Measurements from ENCODE around the gene BRI3.
A peak's percentile ranks its signal among the peaks of the same experiment; 100 is the strongest.

BRI3 gene

DNA sequence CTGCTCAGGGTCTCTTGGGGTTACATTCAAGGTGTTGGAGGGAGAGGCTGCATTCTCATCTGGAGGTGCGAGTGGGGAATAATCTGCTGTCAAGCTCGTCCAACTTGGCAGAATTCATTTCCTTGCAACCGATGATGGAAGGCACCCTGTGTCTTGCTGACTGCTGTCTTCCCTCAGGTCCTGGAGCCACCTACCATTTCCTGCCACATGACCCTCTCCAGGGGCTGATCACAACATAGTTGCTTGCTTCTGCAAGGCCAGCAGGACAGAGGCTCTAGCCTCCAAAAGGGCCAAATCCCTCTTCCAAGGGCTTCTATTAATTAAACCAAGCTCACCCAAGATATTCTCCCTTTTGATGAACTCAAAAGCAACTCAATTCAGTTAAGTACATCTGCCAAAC, 14.2 kb upstream of the BRI3 start:
- no peak for DNase-seq (ENCODE audit: low read depth)
- TF ChIP-seq, protein P1, sequence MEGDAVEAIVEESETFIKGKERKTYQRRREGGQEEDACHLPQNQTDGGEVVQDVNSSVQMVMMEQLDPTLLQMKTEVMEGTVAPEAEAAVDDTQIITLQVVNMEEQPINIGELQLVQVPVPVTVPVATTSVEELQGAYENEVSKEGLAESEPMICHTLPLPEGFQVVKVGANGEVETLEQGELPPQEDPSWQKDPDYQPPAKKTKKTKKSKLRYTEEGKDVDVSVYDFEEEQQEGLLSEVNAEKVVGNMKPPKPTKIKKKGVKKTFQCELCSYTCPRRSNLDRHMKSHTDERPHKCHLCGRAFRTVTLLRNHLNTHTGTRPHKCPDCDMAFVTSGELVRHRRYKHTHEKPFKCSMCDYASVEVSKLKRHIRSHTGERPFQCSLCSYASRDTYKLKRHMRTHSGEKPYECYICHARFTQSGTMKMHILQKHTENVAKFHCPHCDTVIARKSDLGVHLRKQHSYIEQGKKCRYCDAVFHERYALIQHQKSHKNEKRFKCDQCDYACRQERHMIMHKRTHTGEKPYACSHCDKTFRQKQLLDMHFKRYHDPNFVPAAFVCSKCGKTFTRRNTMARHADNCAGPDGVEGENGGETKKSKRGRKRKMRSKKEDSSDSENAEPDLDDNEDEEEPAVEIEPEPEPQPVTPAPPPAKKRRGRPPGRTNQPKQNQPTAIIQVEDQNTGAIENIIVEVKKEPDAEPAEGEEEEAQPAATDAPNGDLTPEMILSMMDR (conservative IDR thresholded peaks at IDR 0.05; ENCODE audit: low read length): no peak
- H3K4me3 ChIP-seq (ENCODE audit: low read length): no peak overlapping the region

DNA sequence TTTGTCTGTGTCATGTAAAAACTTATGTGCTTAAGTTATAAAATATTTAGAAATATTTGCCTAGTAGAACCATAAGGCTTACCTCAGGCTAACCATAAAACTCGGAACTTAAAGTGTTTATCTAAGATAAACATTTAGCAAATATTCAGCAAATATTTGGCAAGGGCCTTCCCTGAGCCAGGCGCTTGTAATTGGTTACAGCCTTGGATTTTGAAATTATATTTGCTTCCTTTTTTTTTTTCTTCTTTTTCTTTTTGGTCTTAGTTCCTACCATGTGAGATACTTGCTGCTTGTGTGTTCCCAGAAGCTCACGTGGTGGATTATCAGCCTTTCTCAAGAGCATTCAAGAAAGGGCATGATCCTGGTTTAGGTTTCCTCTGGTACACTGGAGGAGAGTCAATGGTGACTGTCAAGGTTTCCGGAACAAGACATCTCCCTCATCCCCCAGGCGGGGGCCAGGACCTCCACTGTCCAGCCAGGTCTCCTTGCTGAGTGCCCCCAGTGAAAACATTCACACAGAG, 5.2 kb upstream of the BRI3 start:
- DNase-seq (ENCODE audit: low read depth): peak; percentile 80
- TF ChIP-seq, protein P1 (conservative IDR thresholded peaks at IDR 0.05; ENCODE audit: low read length): no peak
- no peak overlapping the region for H3K4me3 ChIP-seq (ENCODE audit: low read length)

GRCh38 chr7:98278408-98278807, 3.1 kb upstream of the BRI3 start:
- no peak for DNase-seq (ENCODE audit: low read depth)
- H3K4me3 ChIP-seq (ENCODE audit: low read length): no peak overlapping the region
- TF ChIP-seq, protein P1 (conservative IDR thresholded peaks at IDR 0.05; ENCODE audit: low read length): no peak

DNA sequence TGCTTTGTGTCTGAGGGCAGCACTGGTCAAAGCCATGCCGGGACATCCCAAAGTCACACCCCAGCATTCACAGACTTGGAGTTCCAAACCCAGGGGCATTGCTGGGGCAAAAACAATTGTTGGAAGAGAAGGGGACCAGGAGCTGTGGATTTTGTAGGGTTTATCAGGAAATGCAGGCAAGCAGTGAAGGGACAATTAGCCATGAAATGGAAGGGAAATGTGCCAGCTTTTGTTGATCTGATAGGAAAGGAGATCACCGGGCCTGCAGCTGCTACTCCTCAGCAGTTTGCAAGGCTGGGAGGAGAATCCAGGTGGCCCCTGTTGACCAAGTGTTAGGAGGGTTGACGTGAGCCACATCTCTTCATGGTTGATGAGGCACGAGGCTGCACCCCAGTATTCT, 2.5 kb upstream of the BRI3 start:
- TF ChIP-seq, protein P1 (conservative IDR thresholded peaks at IDR 0.05; ENCODE audit: low read length): no peak
- DNase-seq (ENCODE audit: low read depth): no peak
- H3K4me3 ChIP-seq (ENCODE audit: low read length): no peak overlapping the region

- TF ChIP-seq, protein P1 (conservative IDR thresholded peaks at IDR 0.05; ENCODE audit: low read length): no peak
- no peak for DNase-seq (ENCODE audit: low read depth)
- no peak overlapping the region for H3K4me3 ChIP-seq (ENCODE audit: low read length)
These were observed 1.2 kb upstream of the BRI3 start for GRCh38 chr7:98280296-98280695.

DNA sequence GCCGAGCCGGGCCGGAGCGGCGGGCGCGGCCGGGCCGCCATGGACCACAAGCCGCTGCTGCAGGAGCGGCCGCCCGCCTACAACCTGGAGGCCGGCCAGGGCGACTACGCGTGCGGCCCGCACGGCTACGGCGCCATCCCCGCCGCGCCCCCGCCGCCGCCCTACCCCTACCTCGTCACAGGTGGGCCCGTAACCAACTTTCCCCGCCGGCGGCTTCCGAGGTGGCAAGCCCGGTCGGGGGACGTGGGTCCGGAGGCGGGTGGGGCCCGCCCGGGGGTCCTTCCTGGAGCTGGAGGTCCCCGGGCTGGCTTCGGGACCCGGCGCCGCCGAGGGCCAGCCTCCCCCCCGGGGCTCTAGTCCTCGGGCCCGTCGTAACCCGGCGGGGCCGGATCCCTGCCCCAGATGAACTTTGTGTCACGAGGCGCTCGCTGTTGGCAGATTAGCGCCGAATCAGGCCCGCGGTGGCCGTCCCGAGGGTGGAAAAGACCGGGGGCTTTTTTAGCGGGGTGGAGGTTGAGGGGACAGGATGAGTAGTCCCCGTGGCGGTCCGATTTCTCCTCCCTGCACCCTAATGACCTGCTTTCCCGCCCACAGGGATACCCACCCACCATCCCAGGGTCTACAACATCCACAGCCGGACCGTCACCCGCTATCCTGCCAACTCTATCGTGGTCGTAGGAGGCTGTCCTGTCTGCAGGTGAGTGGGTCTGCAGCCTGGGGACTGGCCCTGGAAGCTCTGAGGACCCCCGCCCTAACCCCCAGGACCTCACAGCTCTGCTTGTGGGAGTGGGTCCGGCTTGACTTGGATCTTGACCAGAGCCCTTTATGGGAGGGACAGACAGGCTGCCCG, 496 bp downstream of the BRI3 start:
- TF ChIP-seq, protein P1 (conservative IDR thresholded peaks at IDR 0.05; ENCODE audit: low read length): no peak
- peak overlapping the region; percentile 93 for H3K4me3 ChIP-seq (ENCODE audit: low read length)
- DNase-seq (ENCODE audit: low read depth): no peak

- peak overlapping the region; percentile 93 for H3K4me3 ChIP-seq (ENCODE audit: low read length)
- TF ChIP-seq, protein P1 (conservative IDR thresholded peaks at IDR 0.05; ENCODE audit: low read length): no peak
- DNase-seq (ENCODE audit: low read depth): no peak
These were observed 1.2 kb downstream of the BRI3 start for GRCh38 chr7:98282703-98283102.

All from AG10803 (cell line).